Measurements from ENCODE around the gene SGPP1.

DNA sequence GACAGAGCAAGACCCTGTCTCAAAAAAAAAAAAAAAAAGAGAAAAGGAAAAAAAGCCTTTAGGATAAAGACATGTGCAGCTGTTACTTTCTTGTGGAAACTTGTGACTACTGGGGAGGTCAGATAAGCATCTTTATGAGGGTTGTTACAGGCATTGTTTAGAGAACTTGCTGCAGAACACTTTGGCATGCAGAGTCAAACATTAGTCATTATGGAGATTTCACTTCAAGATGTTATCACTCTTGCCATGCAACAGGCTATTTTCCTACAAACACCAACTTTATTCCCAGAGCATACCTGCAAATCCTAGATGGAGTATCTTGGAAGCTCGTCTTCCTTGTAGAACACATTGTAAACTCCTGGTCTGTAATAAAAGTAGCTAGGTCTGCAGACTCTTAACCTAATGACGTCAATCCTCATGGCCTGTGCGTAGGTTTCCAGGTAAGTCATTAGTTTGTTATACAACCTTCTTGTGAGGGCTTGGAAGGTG, 49.9 kb downstream of the SGPP1 start:
- no peak for TF ChIP-seq POLR2A (IDR thresholded peaks at IDR 0.05)
- TF ChIP-seq, protein P1, sequence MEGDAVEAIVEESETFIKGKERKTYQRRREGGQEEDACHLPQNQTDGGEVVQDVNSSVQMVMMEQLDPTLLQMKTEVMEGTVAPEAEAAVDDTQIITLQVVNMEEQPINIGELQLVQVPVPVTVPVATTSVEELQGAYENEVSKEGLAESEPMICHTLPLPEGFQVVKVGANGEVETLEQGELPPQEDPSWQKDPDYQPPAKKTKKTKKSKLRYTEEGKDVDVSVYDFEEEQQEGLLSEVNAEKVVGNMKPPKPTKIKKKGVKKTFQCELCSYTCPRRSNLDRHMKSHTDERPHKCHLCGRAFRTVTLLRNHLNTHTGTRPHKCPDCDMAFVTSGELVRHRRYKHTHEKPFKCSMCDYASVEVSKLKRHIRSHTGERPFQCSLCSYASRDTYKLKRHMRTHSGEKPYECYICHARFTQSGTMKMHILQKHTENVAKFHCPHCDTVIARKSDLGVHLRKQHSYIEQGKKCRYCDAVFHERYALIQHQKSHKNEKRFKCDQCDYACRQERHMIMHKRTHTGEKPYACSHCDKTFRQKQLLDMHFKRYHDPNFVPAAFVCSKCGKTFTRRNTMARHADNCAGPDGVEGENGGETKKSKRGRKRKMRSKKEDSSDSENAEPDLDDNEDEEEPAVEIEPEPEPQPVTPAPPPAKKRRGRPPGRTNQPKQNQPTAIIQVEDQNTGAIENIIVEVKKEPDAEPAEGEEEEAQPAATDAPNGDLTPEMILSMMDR (IDR thresholded peaks at IDR 0.05) = no peak
